Measurements from ENCODE around the gene MFSD11. TPM values are rescaled to one million over a fixed set of nuclear protein-coding genes. Genes with fewer than 3 reads are reported as not detected.
"Not testable (repeated sequence)": the region's sequence is repeated elsewhere in the genome, so short reads cannot be mapped to it uniquely, and the experiment has no call there.

MFSD11 gene
- total and polyA plus RNA-seq, 3 experiments from 2014 or later = 22.3 to 28.4 (median 22.9) TPM

DNA sequence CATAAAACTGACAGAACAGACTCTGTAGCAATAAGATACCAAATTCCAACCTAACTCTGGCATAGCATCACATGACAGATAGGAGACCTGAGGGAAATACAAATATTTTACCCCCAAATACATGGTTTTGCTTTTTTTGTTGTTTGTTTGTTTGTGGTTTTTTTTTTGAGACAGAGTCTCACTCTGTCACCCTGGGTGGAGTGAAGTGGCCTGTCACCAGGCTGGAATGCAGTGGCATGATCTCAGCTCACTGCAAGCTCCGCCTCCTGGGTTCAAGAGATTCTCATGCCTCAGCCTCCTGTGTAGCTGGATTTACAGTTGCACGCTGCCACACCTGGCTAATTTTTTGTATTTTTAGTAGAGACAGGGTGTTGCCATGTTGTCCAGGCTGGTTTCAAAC is 49.9 kb downstream of the MFSD11 start:
- H3K36me3 ChIP-seq (ENCODE audit: insufficient read depth, low read length); H3K27ac ChIP-seq (ENCODE audit: low read depth, low read length); H3K27me3 Mint-ChIP-seq; POLR2A ChIA-PET; CTCF ChIA-PET; H3K9me3 Mint-ChIP-seq; DNase-seq; H3K9me3 ChIP-seq (ENCODE audit: low read length); H3K4me3 Mint-ChIP-seq; H3K27me3 ChIP-seq (ENCODE audit: insufficient read depth, low read length, poor library complexity, severe bottlenecking); H3K4me3 ChIP-seq (ENCODE audit: low read length): not testable (repeated sequence)
- Mint-ChIP-seq H3K36me3 (peaks cover 0 to 22% (median 4%) of the 10 kb centered on the region in 3 donors), H3K4me1 (peaks cover 11 to 12% (median 12%) of the 10 kb centered on the region in 3 donors), H3K27ac (peak overlapping the region in 1 of 8 donors; percentile 58)
- H3K4me1 ChIP-seq (ENCODE audit: insufficient read depth, low read length) = peaks cover 13% of the 10 kb centered on the region

GRCh38 chr17:76789235-76789788 is 51.4 kb downstream of the MFSD11 start:
- Histone ChIP-seq H3K9me3 (ENCODE audit: low read length) (no peaks in the 10 kb centered on the region), H3K36me3 (ENCODE audit: insufficient read depth, low read length) (no peaks in the 10 kb centered on the region), H3K27ac (ENCODE audit: low read depth, low read length) (no peak overlapping the region), H3K4me1 (ENCODE audit: insufficient read depth, low read length) (peaks cover 13% of the 10 kb centered on the region), H3K27me3 (ENCODE audit: insufficient read depth, low read length, poor library complexity, severe bottlenecking) (no peaks in the 10 kb centered on the region), H3K4me3 (ENCODE audit: low read length) (no peak overlapping the region)
- ChIA-PET POLR2A (interaction anchor here (0.5 kb wide), 1 partner anchor 12 kb away, joined by 3 read pairs; no protein-coding TSS in a partner anchor), CTCF (no interaction called here)
- DNase-seq = no peak
- H3K27me3 Mint-ChIP-seq = no peaks in the 10 kb centered on the region
- no peaks in the 10 kb centered on the region for H3K9me3 Mint-ChIP-seq
- peaks cover 11 to 12% (median 12%) of the 10 kb centered on the region in 3 donors for H3K4me1 Mint-ChIP-seq
- H3K36me3 Mint-ChIP-seq = peaks cover 0 to 15% (median 4%) of the 10 kb centered on the region in 3 donors
- H3K27ac Mint-ChIP-seq = peak overlapping the region in 1 of 8 donors; percentile 78
- H3K4me3 Mint-ChIP-seq = no peak overlapping the region

DNA sequence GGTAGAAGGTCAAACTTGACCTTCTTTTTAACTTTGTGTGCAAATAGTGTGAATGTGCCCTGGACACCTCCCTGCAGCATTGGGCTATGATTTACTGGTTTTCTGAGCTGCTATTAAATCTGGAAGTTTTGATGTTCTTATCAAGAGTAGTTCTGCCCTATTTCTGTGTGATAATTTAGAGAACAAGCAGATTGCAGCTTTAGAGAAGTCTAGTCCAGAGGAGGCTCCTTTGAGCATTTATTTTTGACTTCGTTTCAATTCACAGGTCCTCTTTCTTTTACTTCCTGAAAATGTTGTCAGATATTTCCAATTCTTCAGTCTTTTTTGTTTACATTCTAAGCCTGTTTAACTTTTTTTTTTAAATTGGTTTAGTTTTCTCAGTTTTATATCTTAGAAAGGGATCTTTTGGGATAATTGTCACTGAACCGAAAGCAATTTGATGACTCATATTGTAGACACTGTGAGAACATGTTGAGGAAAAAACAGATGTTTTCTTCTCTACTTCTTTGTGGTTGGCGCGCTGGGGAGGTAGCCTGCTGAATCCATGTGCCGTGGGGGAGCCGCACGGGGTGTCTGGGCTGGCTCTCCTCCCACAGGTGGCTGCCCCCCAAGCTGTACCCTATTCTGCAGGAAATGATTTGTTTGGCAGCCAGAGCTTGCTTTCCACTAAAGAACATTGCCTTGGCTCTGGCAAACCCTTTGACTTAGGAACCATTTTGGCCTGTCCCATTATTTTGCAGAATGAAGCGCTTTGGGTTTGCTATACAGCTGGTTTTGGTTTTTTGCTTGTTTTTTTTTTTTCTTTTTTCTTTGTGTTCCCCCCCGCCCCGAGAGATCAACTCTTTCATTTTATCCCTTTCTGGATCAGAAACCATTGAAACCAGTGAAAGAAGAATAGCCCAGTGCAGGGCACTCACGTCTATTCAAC is 53.4 kb downstream of the MFSD11 start:
- peak in 4 of 5 donors; percentile 9 to 49 (median 18) for DNase-seq
- Histone ChIP-seq H3K27ac (ENCODE audit: low read depth, low read length) (peak overlapping the region; percentile 33), H3K36me3 (ENCODE audit: insufficient read depth, low read length) (no peaks in the 10 kb centered on the region), H3K9me3 (ENCODE audit: low read length) (no peaks in the 10 kb centered on the region), H3K4me1 (ENCODE audit: insufficient read depth, low read length) (peaks cover 13% of the 10 kb centered on the region), H3K27me3 (ENCODE audit: insufficient read depth, low read length, poor library complexity, severe bottlenecking) (no peaks in the 10 kb centered on the region), H3K4me3 (ENCODE audit: low read length) (no peak overlapping the region)
- POLR2A ChIA-PET = no interaction called here
- Mint-ChIP-seq H3K9me3 (no peaks in the 10 kb centered on the region), H3K27me3 (peaks cover 0 to 2% of the 10 kb centered on the region in 2 donors), H3K4me1 (peaks cover 11 to 12% (median 12%) of the 10 kb centered on the region in 3 donors), H3K27ac (peak overlapping the region in 7 of 8 donors; percentile 59 to 87 (median 83)), H3K36me3 (peaks cover 0 to 8% (median 1%) of the 10 kb centered on the region in 3 donors), H3K4me3 (peak overlapping the region in 6 of 7 donors; percentile 51 to 78 (median 62))
- CTCF ChIA-PET = interaction anchor here (1.4 kb wide), 1 partner anchor 77 kb away, joined by 3 read pairs; the partner anchor contains the start of gene MGAT5B

GRCh38 chr17:76792348-76792747 is 54.4 kb downstream of the MFSD11 start:
- Mint-ChIP-seq H3K27ac (peak overlapping the region in 2 of 8 donors; percentile 38 to 65), H3K36me3 (peaks cover 0 to 4% (median 1%) of the 10 kb centered on the region in 3 donors), H3K27me3 (peaks cover 0 to 2% of the 10 kb centered on the region in 2 donors), H3K9me3 (no peaks in the 10 kb centered on the region), H3K4me1 (peaks cover 11 to 12% (median 12%) of the 10 kb centered on the region in 3 donors), H3K4me3 (no peak overlapping the region)
- ChIA-PET POLR2A (no interaction called here), CTCF (interaction anchor here (1.4 kb wide), 1 partner anchor 76 kb away, joined by 3 read pairs; the partner anchor contains the start of gene MGAT5B)
- no peak for DNase-seq
- H3K27ac ChIP-seq (ENCODE audit: low read depth, low read length) = no peak overlapping the region
- no peaks in the 10 kb centered on the region for H3K36me3 ChIP-seq (ENCODE audit: insufficient read depth, low read length)
- H3K4me3 ChIP-seq (ENCODE audit: low read length) = no peak overlapping the region
- H3K4me1 ChIP-seq (ENCODE audit: insufficient read depth, low read length) = peaks cover 13% of the 10 kb centered on the region
- H3K27me3 ChIP-seq (ENCODE audit: insufficient read depth, low read length, poor library complexity, severe bottlenecking) = no peaks in the 10 kb centered on the region
- no peaks in the 10 kb centered on the region for H3K9me3 ChIP-seq (ENCODE audit: low read length)

DNA sequence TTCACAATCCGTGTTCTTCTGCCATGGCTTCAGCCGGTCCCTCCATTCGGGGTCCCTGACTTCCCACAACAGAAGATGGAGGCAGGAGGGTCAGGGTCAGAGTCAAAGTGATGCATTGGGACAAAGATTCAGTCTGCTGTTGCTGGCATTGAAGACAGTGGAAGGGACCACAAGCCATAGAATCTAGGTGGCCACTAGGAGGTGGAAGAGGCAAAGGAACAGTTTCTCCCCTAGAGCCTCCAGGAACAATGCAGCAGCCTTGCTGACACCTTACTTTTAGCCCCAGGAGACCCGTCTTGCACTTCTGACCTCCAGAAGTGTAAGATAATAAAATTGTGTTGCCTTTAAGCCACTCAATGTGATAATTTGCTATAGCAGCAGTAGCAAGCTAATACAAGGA is 55.9 kb downstream of the MFSD11 start:
- ChIA-PET POLR2A (no interaction called here), CTCF (no interaction called here)
- peaks cover 0 to 2% of the 10 kb centered on the region in 2 donors for H3K27me3 Mint-ChIP-seq
- H3K4me3 ChIP-seq (ENCODE audit: low read length) = no peak overlapping the region
- H3K4me3 Mint-ChIP-seq = no peak overlapping the region
- no peak for DNase-seq
- H3K36me3 Mint-ChIP-seq = peaks cover 0 to 4% (median 1%) of the 10 kb centered on the region in 3 donors
- no peaks in the 10 kb centered on the region for H3K27me3 ChIP-seq (ENCODE audit: insufficient read depth, low read length, poor library complexity, severe bottlenecking)
- peaks cover 13% of the 10 kb centered on the region for H3K4me1 ChIP-seq (ENCODE audit: insufficient read depth, low read length)
- no peak overlapping the region for H3K27ac Mint-ChIP-seq
- H3K9me3 Mint-ChIP-seq = no peaks in the 10 kb centered on the region
- no peak overlapping the region for H3K27ac ChIP-seq (ENCODE audit: low read depth, low read length)
- H3K36me3 ChIP-seq (ENCODE audit: insufficient read depth, low read length) = no peaks in the 10 kb centered on the region
- H3K9me3 ChIP-seq (ENCODE audit: low read length) = no peaks in the 10 kb centered on the region
- peaks cover 11 to 12% (median 12%) of the 10 kb centered on the region in 3 donors for H3K4me1 Mint-ChIP-seq

GRCh38 chr17:76796081-76796480 is 58.2 kb downstream of the MFSD11 start:
- Histone ChIP-seq H3K4me3 (ENCODE audit: low read length) (no peak overlapping the region), H3K27ac (ENCODE audit: low read depth, low read length) (no peak overlapping the region), H3K36me3 (ENCODE audit: insufficient read depth, low read length) (no peaks in the 10 kb centered on the region), H3K27me3 (ENCODE audit: insufficient read depth, low read length, poor library complexity, severe bottlenecking) (no peaks in the 10 kb centered on the region), H3K4me1 (ENCODE audit: insufficient read depth, low read length) (peaks cover 10% of the 10 kb centered on the region), H3K9me3 (ENCODE audit: low read length) (no peaks in the 10 kb centered on the region)
- Mint-ChIP-seq H3K36me3 (peaks cover 0 to 4% (median 1%) of the 10 kb centered on the region in 3 donors), H3K27ac (peak overlapping the region in 1 of 8 donors; percentile 14), H3K9me3 (no peaks in the 10 kb centered on the region), H3K4me3 (no peak overlapping the region), H3K4me1 (peaks cover 9 to 10% (median 9%) of the 10 kb centered on the region in 3 donors), H3K27me3 (peaks cover 0 to 2% of the 10 kb centered on the region in 2 donors)
- DNase-seq = no peak
- ChIA-PET POLR2A (no interaction called here), CTCF (no interaction called here)

- CTCF ChIA-PET = no interaction called here
- Mint-ChIP-seq H3K4me3 (no peak overlapping the region), H3K36me3 (peaks cover 0 to 4% (median 1%) of the 10 kb centered on the region in 3 donors)
Measured at GRCh38 chr17:76797241-76797840, 59.4 kb downstream of the MFSD11 start.

More at GRCh38 chr17:76797241-76797840, 59.4 kb downstream of the MFSD11 start:
- H3K27ac Mint-ChIP-seq = no peak overlapping the region
- peaks cover 0 to under 1% (median 0%) of the 10 kb centered on the region in 3 donors for H3K4me1 Mint-ChIP-seq
- peaks cover 0 to 2% of the 10 kb centered on the region in 2 donors for H3K27me3 Mint-ChIP-seq
- Histone ChIP-seq H3K36me3 (ENCODE audit: insufficient read depth, low read length) (no peaks in the 10 kb centered on the region), H3K4me1 (ENCODE audit: insufficient read depth, low read length) (no peaks in the 10 kb centered on the region), H3K27ac (ENCODE audit: low read depth, low read length) (no peak overlapping the region), H3K27me3 (ENCODE audit: insufficient read depth, low read length, poor library complexity, severe bottlenecking) (no peaks in the 10 kb centered on the region), H3K4me3 (ENCODE audit: low read length) (no peak overlapping the region), H3K9me3 (ENCODE audit: low read length) (no peaks in the 10 kb centered on the region)
- POLR2A ChIA-PET = no interaction called here
- no peak for DNase-seq
- H3K9me3 Mint-ChIP-seq = no peaks in the 10 kb centered on the region

All from CD8-positive, alpha-beta memory T cell (primary cell).